GM19099 (cell line): ENCODE data around the gene PLXNA1.

ENCODE experiments used
- POLR2A ChIP-seq: IDR thresholded peaks from 3 replicates; pipeline ENCODE4 v1.6.1; 2011; ENCODE audit warnings: low read depth; ENCODE audit not compliant: insufficient read length; ENCODE audit errors: extremely low read depth

Gene PLXNA1

GRCh38 chr3:126987129-126987528, 4.2 kb downstream of the PLXNA1 start:
- TF ChIP-seq POLR2A: no peak

DNA sequence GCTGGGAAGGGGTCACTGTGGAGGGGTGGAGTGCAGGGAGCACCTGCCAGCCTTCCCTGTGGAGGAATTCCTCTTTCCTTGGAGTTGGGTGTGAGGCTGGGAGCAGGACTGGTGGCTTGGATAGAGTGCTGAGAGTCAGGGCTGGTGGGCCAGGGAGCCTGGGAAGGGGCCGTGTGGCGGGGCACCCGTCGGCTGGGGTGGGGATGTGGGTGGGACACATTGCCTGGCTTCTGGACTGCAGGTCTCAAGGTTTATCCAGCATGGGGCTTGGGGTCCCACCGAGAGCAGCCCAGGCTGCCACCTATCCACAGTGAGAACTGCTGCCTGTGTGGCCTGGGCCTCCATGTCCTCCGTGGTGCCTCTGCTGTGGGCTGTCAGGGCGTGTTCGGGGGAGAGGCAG, 4.7 kb downstream of the PLXNA1 start:
- TF ChIP-seq POLR2A: no peak

- no peak for TF ChIP-seq POLR2A
Observed at GRCh38 chr3:126988451-126989021, 5.6 kb downstream of the PLXNA1 start.

DNA sequence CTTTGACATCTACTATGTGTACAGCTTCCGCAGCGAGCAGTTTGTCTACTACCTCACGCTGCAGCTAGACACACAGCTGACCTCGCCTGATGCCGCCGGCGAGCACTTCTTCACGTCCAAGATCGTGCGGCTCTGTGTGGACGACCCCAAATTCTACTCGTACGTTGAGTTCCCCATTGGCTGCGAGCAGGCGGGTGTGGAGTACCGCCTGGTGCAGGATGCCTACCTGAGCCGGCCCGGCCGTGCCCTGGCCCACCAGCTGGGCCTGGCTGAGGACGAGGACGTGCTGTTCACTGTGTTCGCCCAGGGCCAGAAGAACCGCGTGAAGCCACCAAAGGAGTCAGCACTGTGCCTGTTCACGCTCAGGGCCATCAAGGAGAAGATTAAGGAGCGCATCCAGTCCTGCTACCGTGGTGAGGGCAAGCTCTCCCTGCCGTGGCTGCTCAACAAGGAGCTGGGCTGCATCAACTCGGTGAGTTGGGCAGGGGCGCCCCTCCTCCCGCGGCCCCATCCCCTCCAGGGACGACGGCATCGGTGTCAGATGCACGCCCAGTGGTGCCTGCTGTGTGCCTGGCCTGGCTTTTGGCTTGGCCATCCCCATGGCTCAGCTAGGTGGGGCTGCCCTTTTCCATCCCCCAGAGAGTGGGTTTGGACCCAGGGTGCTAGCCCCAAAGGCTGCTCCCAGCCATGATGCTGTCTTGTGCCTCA, 6.6 kb downstream of the PLXNA1 start:
- TF ChIP-seq POLR2A: no peak

GRCh38 chr3:126990024-126990700, 7.2 kb downstream of the PLXNA1 start:
- TF ChIP-seq POLR2A: no peak

GRCh38 chr3:126990890-126991289, 8.0 kb downstream of the PLXNA1 start:
- no peak for TF ChIP-seq POLR2A

- no peak for TF ChIP-seq POLR2A
Observed at GRCh38 chr3:126991366-126992200, 8.7 kb downstream of the PLXNA1 start.

GRCh38 chr3:126992216-126992615, 9.3 kb downstream of the PLXNA1 start:
- no peak for TF ChIP-seq POLR2A

DNA sequence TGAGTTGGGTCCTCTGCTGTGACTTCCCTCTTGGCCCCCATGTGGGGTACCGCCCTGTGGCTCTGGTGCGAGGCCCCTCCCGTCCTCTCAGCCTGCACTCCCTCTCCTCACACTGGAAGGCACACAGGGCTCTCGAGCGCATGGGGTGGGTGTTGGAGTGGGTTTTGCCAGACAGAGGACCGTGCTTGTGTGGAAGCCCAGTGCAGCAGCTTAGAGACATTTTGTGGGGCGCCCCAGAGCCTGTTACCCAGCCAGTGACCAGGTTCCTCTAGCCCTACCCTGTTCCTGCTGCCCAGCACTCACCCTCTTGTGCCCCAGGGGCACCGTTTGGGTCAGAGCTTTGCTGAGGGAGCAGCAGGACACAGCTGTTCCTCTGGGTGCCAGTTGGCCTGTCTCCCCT, 9.9 kb downstream of the PLXNA1 start:
- no peak for TF ChIP-seq POLR2A

DNA sequence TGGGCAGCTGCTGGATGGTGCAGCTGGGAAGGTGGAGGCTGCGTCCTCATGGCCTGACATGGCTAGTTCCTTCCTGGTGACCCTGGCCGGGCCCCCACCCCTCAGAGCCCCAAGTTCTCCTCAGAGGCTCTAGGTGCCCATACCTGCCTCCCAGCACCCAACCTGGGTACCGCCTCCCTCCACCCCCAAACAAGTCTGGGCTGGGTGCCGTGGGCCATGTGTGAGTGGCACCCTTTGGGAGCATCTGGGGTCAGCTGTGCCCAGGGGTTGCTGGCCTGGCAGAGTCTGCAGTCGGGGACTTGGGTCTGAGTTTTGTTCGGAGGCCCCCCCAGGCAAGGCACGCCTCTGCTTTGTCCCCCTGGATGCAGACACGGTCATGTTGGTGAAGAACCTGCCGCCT, 10.5 kb downstream of the PLXNA1 start:
- no peak for TF ChIP-seq POLR2A

GRCh38 chr3:126994661-126995245, 11.8 kb downstream of the PLXNA1 start:
- TF ChIP-seq POLR2A: no peak

- TF ChIP-seq POLR2A: no peak
Observed at GRCh38 chr3:126995254-126995780, 12.4 kb downstream of the PLXNA1 start.

GRCh38 chr3:126995926-126996512, 13.1 kb downstream of the PLXNA1 start:
- TF ChIP-seq POLR2A: no peak

GRCh38 chr3:126996905-126997304, 14.0 kb downstream of the PLXNA1 start:
- TF ChIP-seq POLR2A: no peak
